ENCODE data around the gene ACOT8. TPM values are rescaled to one million over a fixed set of nuclear protein-coding genes. Genes with fewer than 3 reads are reported as not detected.

ACOT8 gene
- total RNA-seq, 1 donor from 2014 or later: 50.6 TPM

- no peak for DNase-seq (ENCODE audit: extremely low spot score in 2 of 2)
- H3K27me3 ChIP-seq: no peaks in the 10 kb centered on the region
- H3K36me3 ChIP-seq: no peaks in the 10 kb centered on the region
- no peak overlapping the region for H3K4me3 ChIP-seq
- intact Hi-C loops (cut with DNase I): no loop called here
- no peaks in the 10 kb centered on the region for H3K9me3 ChIP-seq
- peaks cover 38% of the 10 kb centered on the region for H3K4me1 ChIP-seq
- no peak overlapping the region for H3K27ac ChIP-seq
- TF ChIP-seq POLR2A (IDR thresholded peaks at IDR 0.05): no peak
- no peak for TF ChIP-seq POLR2AphosphoS5 (IDR thresholded peaks at IDR 0.05; ENCODE audit: insufficient read depth in 1 of 2, low read depth in 1 of 2)
- no peak for TF ChIP-seq CTCF (IDR thresholded peaks at IDR 0.05)
Observed at GRCh38 chr20:45821947-45822346, 35.2 kb downstream of the ACOT8 start.

DNA sequence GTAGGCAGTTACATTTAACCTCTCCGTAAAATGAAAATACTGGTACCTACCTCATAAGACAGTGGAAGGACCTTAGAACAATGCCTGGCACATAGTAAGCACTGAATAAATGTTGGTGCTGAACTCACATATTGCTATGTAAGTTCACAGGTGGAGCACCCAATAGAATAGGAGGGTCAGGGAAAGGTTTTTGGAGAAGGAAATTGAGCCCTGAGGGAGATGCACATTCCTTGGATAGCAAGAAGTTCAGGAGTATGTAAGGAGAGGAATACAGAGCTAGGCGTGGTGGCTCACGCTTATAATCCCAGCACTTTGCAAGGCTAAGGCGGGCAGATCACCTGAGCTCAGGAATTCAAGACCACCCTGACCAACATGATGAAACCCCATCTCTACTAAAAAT is 37.7 kb downstream of the ACOT8 start:
- intact Hi-C loops (cut with DNase I): loop anchor here (10.0 kb wide), 2 partner anchors 65 to 145 kb away; partner anchors contain the start of genes SPATA25 and ZSWIM1
- no peaks in the 10 kb centered on the region for H3K9me3 ChIP-seq
- H3K4me3 ChIP-seq: no peak overlapping the region
- no peaks in the 10 kb centered on the region for H3K36me3 ChIP-seq
- DNase-seq (ENCODE audit: extremely low spot score in 2 of 2): no peak
- no peak overlapping the region for H3K27ac ChIP-seq
- TF ChIP-seq POLR2A (IDR thresholded peaks at IDR 0.05) (no peak), POLR2AphosphoS5 (IDR thresholded peaks at IDR 0.05; ENCODE audit: insufficient read depth in 1 of 2, low read depth in 1 of 2) (no peak), CTCF (IDR thresholded peaks at IDR 0.05) (no peak)
- H3K4me1 ChIP-seq: peaks cover 28% of the 10 kb centered on the region
- no peaks in the 10 kb centered on the region for H3K27me3 ChIP-seq

GRCh38 chr20:45818239-45818638 is 39.0 kb downstream of the ACOT8 start:
- Histone ChIP-seq H3K4me1 (peaks cover 15% of the 10 kb centered on the region), H3K36me3 (no peaks in the 10 kb centered on the region), H3K27me3 (no peaks in the 10 kb centered on the region), H3K27ac (peak overlapping the region; percentile 62), H3K9me3 (no peaks in the 10 kb centered on the region), H3K4me3 (no peak overlapping the region)
- TF ChIP-seq POLR2AphosphoS5 (IDR thresholded peaks at IDR 0.05; ENCODE audit: insufficient read depth in 1 of 2, low read depth in 1 of 2): no peak
- TF ChIP-seq CTCF (IDR thresholded peaks at IDR 0.05): no peak
- no peak for TF ChIP-seq POLR2A (IDR thresholded peaks at IDR 0.05)
- no peak for DNase-seq (ENCODE audit: extremely low spot score in 2 of 2)
- intact Hi-C loops (cut with DNase I): loop anchor here (10.0 kb wide), 2 partner anchors 67 to 147 kb away; partner anchors contain the start of genes SPATA25 and ZSWIM1

DNA sequence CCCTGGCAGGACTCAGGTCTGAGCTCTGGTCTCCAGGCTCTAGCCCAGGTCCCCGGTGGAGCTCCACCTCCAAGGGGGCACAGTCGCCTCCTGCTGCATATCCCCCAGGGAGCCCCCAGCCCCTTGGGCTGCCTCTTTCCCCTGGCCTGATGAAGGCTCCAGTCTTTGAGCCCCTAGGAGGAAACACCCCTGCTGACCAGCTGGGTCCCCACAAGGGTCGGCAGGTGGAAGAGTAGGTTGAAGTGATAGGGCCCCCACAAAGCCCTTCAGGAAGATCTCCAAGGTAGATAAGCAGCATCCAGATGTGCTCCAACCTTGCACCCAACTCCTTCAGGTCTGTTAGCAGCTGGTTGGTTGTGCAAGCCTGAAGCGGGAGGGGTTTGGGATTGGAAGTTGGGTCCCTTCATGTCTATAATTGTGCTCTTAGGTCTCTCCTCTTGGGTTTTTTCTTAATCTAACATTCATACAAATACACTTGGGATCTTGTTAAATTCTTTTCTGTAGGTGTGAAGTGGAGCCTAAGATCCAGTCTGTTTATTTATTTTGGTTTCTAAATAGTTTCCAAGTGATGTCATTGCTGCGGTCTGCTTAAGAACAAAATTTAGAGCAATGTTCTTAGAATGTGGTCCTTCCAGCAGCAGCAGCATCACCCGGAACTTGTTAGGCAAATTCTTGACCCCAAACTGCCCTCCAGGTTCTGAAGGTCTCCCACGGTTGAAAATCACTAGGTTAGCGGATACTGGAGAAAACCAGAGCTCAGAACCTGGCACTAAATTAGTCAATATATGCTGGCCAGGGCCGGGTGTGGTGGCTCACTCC is 39.6 kb downstream of the ACOT8 start:
- intact Hi-C loops (cut with DNase I): loop anchor here (10.0 kb wide), 2 partner anchors 67 to 147 kb away; partner anchors contain the start of genes SPATA25 and ZSWIM1
- TF ChIP-seq POLR2A (IDR thresholded peaks at IDR 0.05): no peak
- TF ChIP-seq CTCF (IDR thresholded peaks at IDR 0.05): no peak
- TF ChIP-seq POLR2AphosphoS5 (IDR thresholded peaks at IDR 0.05; ENCODE audit: insufficient read depth in 1 of 2, low read depth in 1 of 2): no peak
- peak overlapping the region; percentile 62 for H3K27ac ChIP-seq
- H3K9me3 ChIP-seq: no peaks in the 10 kb centered on the region
- no peaks in the 10 kb centered on the region for H3K27me3 ChIP-seq
- H3K36me3 ChIP-seq: no peaks in the 10 kb centered on the region
- H3K4me1 ChIP-seq: peaks cover 14% of the 10 kb centered on the region
- no peak for DNase-seq (ENCODE audit: extremely low spot score in 2 of 2)
- H3K4me3 ChIP-seq: no peak overlapping the region

DNA sequence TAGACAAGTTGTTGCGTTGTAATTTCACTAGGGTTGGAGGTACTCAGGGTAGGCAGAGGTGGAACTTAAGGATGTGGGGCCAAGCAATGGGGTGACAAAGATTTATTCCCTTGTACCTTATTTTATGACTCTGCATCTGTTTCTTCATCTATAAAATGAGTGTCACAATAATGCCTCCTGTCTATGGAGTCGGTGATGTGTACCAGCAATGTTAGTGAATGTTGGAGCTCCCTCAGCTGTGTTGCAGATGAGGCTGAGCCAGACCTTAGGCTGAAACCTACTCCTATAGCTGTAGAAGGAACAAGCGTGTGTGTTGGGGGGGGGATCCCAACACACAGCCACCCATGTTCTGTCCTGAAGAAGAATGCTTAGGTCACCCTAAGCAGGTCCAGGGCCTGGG is 40.2 kb downstream of the ACOT8 start:
- Histone ChIP-seq H3K27ac (peak overlapping the region; percentile 62), H3K4me1 (peaks cover 13% of the 10 kb centered on the region), H3K27me3 (no peaks in the 10 kb centered on the region), H3K36me3 (no peaks in the 10 kb centered on the region), H3K4me3 (no peak overlapping the region), H3K9me3 (no peaks in the 10 kb centered on the region)
- no peak for TF ChIP-seq POLR2AphosphoS5 (IDR thresholded peaks at IDR 0.05; ENCODE audit: insufficient read depth in 1 of 2, low read depth in 1 of 2)
- TF ChIP-seq CTCF (IDR thresholded peaks at IDR 0.05): no peak
- TF ChIP-seq POLR2A (IDR thresholded peaks at IDR 0.05): no peak
- intact Hi-C loops (cut with DNase I): loop anchor here (10.0 kb wide), 2 partner anchors 68 to 148 kb away; partner anchors contain the start of genes SPATA25 and ZSWIM1
- no peak for DNase-seq (ENCODE audit: extremely low spot score in 2 of 2)
